GM12878 (cell line): Measurements from ENCODE around the gene ACADM. TPM values are rescaled to one million over a fixed set of nuclear protein-coding genes. Genes with fewer than 3 reads are reported as not detected.

Experiments
- ATAC-seq: fragments of 200-7000 bp; cut with Tn5 transposase; 3 replicates; pipeline ENCODE4 v1.9.1; 2020; ENCODE audit warnings: mild to moderate bottlenecking, moderate library complexity
- BruUV-seq: library from RNA; stranded (reverse); fragments of 400-500 nt; replicated peaks from 2 replicates; lab custom pipeline; 2021; lab: Mats Ljungman, UMichigan
- CTCF ChIA-PET: fragments of 300-600 bp; sonication (Branson Sonifier 250); formaldehyde crosslinking; extraction: SDS; loops from one replicate; lab custom pipeline; 2021; ENCODE audit warnings: inconsistent platforms; lab: Yijun Ruan, JAX
- POLR2A ChIA-PET: fragments of 350-600 bp; formaldehyde crosslinking; extraction: SDS; loops from one replicate; lab custom pipeline; 2021; ENCODE audit warnings: inconsistent platforms; lab: Charles Lee
- RAD21 ChIA-PET: fragments of 300-600 bp; sonication (Branson Sonifier 250); formaldehyde crosslinking; loops from one replicate; lab custom pipeline; 2023; ENCODE audit warnings: antibody characterized with exemption; ENCODE audit not compliant: unreplicated experiment; lab: Charles Lee
- SMC1A ChIA-PET: fragments of 300-600 bp; sonication (Branson Sonifier 250); formaldehyde crosslinking; loops from one replicate; lab custom pipeline; 2023; ENCODE audit not compliant: unreplicated experiment, uncharacterized antibody; lab: Charles Lee
- DNase-seq: peaks from one replicate; pipeline ENCODE4 v3.0.0-alpha.2; 2011; ENCODE audit warnings: low read depth, low spot score
- FAIRE-seq: peaks from 3 replicates; lab custom pipeline; 2011; peaks lifted over from hg19 to GRCh38; lab: Jason Lieb, UNC
- H2AFZ ChIP-seq: 2 replicates; pipeline ENCODE4 v1.6.0; 2011; ENCODE audit warnings: low read depth, low read length, control low read depth; ENCODE audit not compliant: control insufficient read depth
- H3K27ac ChIP-seq: 2 replicates; pipeline ENCODE4 v1.5.1; 2011; ENCODE audit warnings: control low read depth; ENCODE audit not compliant: control insufficient read depth, insufficient read depth
- H3K27me3 ChIP-seq, 2 experiments: replicated peaks in 1 of 2; 2 replicates each; pipeline versions ENCODE4 v1.6.0 to v1.6.1; 2011; ENCODE audit warnings: low read length in 1 of 2; ENCODE audit not compliant: control insufficient read depth in 2 of 2, insufficient read depth in 2 of 2
- H3K36me3 ChIP-seq, 2 experiments: 2 replicates each; pipeline ENCODE4 v1.5.1; 2011; ENCODE audit warnings: low read length in 1 of 2; ENCODE audit not compliant: control insufficient read depth in 2 of 2, insufficient read depth in 2 of 2
- H3K4me1 ChIP-seq: 2 replicates; pipeline ENCODE4 v1.6.1; 2011; ENCODE audit warnings: mild to moderate bottlenecking, low read length, moderate library complexity, mixed read lengths; ENCODE audit not compliant: control insufficient read depth, insufficient read depth
- H3K4me2 ChIP-seq: 2 replicates; pipeline ENCODE4 v1.6.0; 2011; ENCODE audit warnings: control low read depth; ENCODE audit not compliant: control insufficient read depth, insufficient read depth
- H3K4me3 ChIP-seq: fragments of 200-600 bp; sonication (generic); 2 replicates; pipeline ENCODE4 v1.5.1; 2016
- H3K79me2 ChIP-seq: 2 replicates; pipeline ENCODE4 v1.6.0; 2011; ENCODE audit warnings: low read length; ENCODE audit not compliant: control insufficient read depth, insufficient read depth
- H3K9ac ChIP-seq: 2 replicates; pipeline ENCODE4 v1.8.0; 2011; ENCODE audit warnings: low read length, control low read depth, mixed read lengths; ENCODE audit not compliant: control insufficient read depth, insufficient read depth
- H3K9me3 ChIP-seq: replicated peaks from 3 replicates; pipeline ENCODE4 v1.5.1; 2011; ENCODE audit warnings: mild to moderate bottlenecking, low read length; ENCODE audit not compliant: control insufficient read depth, insufficient read depth
- H4K20me1 ChIP-seq: 2 replicates; pipeline ENCODE4 v1.6.0; 2011; ENCODE audit not compliant: control insufficient read depth, insufficient read depth
- ATF7 ChIP-seq: fragments of 450-650 bp; IDR thresholded peaks from 2 replicates; pipeline ENCODE4 v1.6.1; 2016; ENCODE audit warnings: low read depth, mild to moderate bottlenecking
- FOXK2 ChIP-seq: fragments of 450-650 bp; IDR thresholded peaks from 2 replicates; pipeline ENCODE4 v1.6.1; 2017; ENCODE audit warnings: mild to moderate bottlenecking, moderate library complexity
- HDGF ChIP-seq: fragments of 450-650 bp; IDR thresholded peaks from 2 replicates; pipeline ENCODE4 v1.6.1; 2016; ENCODE audit warnings: antibody characterized with exemption
- RUNX3 ChIP-seq: IDR thresholded peaks from 2 replicates; pipeline ENCODE4 v1.6.1; 2012; ENCODE audit warnings: low read length, inconsistent platforms
- TCF12 ChIP-seq: IDR thresholded peaks from 2 replicates; pipeline ENCODE4 v1.6.1; 2011; ENCODE audit warnings: low read depth, mild to moderate bottlenecking, low read length
- YBX1 ChIP-seq: fragments of 450-650 bp; IDR thresholded peaks from 2 replicates; pipeline ENCODE4 v1.6.1; 2016; ENCODE audit warnings: antibody characterized with exemption
- ZBED1 ChIP-seq: IDR thresholded peaks from 2 replicates; pipeline ENCODE4 v1.6.1; 2016; ENCODE audit warnings: borderline replicate concordance
- WGBS: methylation state at CpG from one replicate; pipeline ENCODE4 v1.1.6; 2016; ENCODE audit warnings: low lambda C conversion rate; ENCODE audit not compliant: insufficient replicate concordance, insufficient coverage; ENCODE audit errors: missing lambda C conversion rate; 5-methylcytosine and 5-hydroxymethylcytosine counted together
- in situ Hi-C: fragments of 300-500 bp; cut with MboI; formaldehyde crosslinking; loops from 9 replicates; pipeline ENCODE4 v1.14.3; 2018; ENCODE audit warnings: mixed read lengths
- intact Hi-C: fragments of 100-400 bp; cut with micrococcal nuclease; formaldehyde crosslinking; loops from one replicate; pipeline ENCODE4 v1.14.2; 2022; ENCODE audit not compliant: unreplicated experiment
- polyA plus RNA-seq, 11 experiments: library from polyadenylated mRNA; depleted of rRNA in 4 of 11; unstranded in 6 of 11; stranded (reverse) in 5 of 11; fragments of >200 nt; fragmentation: Nextera tagmentation in 4 of 11; fragmentation: Illumina TruSeq in 1 of 11; extraction: Ambion mirVana in 4 of 11; extraction: Trizol in 1 of 11; gene quantifications; 1 replicate in 1 of 11; 2 replicates in 10 of 11; pipeline versions ENCODE4 v1.2.1 to v1.2.3, GENCODE V29; 2011 to 2016; ENCODE audit warnings: inconsistent platforms in 2 of 11, missing spikeins in 2 of 11, low read depth in 1 of 11
- total RNA-seq, 4 experiments: library from RNA; depleted of rRNA in 3 of 4; stranded (reverse); fragments of >200 nt in 3 of 4; fragmentation: Illumina TruSeq in 1 of 4; extraction: Trizol in 1 of 4; gene quantifications; 2 replicates each; pipeline versions ENCODE4 v1.2.1 to v1.2.3, GENCODE V29; 2013 to 2021
- TF ChIP-seq, protein P1 (sequence below): fragments of 450-650 bp; conservative IDR thresholded peaks from 2 replicates; pipeline ENCODE4 v1.6.1; 2017; ENCODE audit warnings: mild to moderate bottlenecking, moderate library complexity
- TF ChIP-seq, protein P2 (sequence below): IDR thresholded peaks from 2 replicates; pipeline ENCODE4 v1.6.1; 2012; ENCODE audit warnings: low read length, inconsistent platforms

The ACADM gene
- total and polyA plus RNA-seq, 10 of the 15 experiments (the other 5 are each of a cell fraction or from before 2014, with no cell fraction given) = 119 to 245 (median 204) TPM

DNA sequence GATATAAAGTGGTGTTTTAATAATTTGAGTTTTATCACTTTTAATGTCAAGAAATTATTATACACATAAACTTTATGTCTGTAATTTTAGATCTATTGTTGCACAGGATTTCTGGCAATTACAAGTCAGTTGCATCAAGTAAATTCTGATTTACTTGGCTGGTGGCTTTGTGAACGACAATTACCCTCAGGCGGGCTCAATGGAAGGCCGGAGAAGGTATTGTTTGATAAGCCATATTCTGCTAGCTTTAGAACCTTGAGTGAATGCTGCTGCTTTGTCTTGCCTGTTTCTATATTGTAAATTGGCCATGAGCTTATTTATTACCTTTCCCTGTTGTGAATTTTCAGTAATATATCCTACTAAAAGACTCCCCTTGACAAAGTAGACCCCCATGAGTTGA is 67.6 kb downstream of the ACADM start:
- peaks cover 7 to 46% of the 10 kb centered on the region in 2 experiments for H3K36me3 ChIP-seq
- no peak for ATAC-seq
- ChIA-PET SMC1A (interaction anchor here (0.9 kb wide), 1 partner anchor 12 kb away, joined by 3 read pairs; no protein-coding TSS in a partner anchor), CTCF (no interaction called here), POLR2A (no interaction called here), RAD21 (no interaction called here)
- peaks cover 60% of the 10 kb centered on the region for H3K79me2 ChIP-seq
- BruUV-seq = no TSS peak
- H3K27ac ChIP-seq = no peak overlapping the region
- H2AFZ ChIP-seq = no peak overlapping the region
- H3K4me1 ChIP-seq = peaks cover 2% of the 10 kb centered on the region; the same call in 1 of the 2 replicates
- FAIRE-seq = no peak
- 98% methylated on average over 3 of the region's 3 CpGs for WGBS
- no peak overlapping the region for H3K9ac ChIP-seq
- no peak for DNase-seq
- no peaks in the 10 kb centered on the region for H3K27me3 ChIP-seq
- TF ChIP-seq RUNX3 = no peak
- TF ChIP-seq, protein P1, sequence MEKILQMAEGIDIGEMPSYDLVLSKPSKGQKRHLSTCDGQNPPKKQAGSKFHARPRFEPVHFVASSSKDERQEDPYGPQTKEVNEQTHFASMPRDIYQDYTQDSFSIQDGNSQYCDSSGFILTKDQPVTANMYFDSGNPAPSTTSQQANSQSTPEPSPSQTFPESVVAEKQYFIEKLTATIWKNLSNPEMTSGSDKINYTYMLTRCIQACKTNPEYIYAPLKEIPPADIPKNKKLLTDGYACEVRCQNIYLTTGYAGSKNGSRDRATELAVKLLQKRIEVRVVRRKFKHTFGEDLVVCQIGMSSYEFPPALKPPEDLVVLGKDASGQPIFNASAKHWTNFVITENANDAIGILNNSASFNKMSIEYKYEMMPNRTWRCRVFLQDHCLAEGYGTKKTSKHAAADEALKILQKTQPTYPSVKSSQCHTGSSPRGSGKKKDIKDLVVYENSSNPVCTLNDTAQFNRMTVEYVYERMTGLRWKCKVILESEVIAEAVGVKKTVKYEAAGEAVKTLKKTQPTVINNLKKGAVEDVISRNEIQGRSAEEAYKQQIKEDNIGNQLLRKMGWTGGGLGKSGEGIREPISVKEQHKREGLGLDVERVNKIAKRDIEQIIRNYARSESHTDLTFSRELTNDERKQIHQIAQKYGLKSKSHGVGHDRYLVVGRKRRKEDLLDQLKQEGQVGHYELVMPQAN = no peak
- no peak for TF ChIP-seq ZBED1
- TF ChIP-seq ATF7 = no peak
- TF ChIP-seq FOXK2 = no peak
- TF ChIP-seq TCF12 = no peak
- TF ChIP-seq HDGF = no peak
- TF ChIP-seq, protein P2, sequence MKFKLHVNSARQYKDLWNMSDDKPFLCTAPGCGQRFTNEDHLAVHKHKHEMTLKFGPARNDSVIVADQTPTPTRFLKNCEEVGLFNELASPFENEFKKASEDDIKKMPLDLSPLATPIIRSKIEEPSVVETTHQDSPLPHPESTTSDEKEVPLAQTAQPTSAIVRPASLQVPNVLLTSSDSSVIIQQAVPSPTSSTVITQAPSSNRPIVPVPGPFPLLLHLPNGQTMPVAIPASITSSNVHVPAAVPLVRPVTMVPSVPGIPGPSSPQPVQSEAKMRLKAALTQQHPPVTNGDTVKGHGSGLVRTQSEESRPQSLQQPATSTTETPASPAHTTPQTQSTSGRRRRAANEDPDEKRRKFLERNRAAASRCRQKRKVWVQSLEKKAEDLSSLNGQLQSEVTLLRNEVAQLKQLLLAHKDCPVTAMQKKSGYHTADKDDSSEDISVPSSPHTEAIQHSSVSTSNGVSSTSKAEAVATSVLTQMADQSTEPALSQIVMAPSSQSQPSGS = no peak
- TF ChIP-seq YBX1 = no peak
- H3K9me3 ChIP-seq = no peaks in the 10 kb centered on the region
- no peak overlapping the region for H3K4me2 ChIP-seq
- in situ Hi-C loops = no loop called here
- peaks cover 9% of the 10 kb centered on the region; the same call in 1 of the 2 replicates for H4K20me1 ChIP-seq
- intact Hi-C loops = no loop called here
- peak overlapping the region; percentile 35; the same call in 1 of the 2 replicates for H3K4me3 ChIP-seq
